Measurements from ENCODE around the gene VWCE. TPM values are rescaled to one million over a fixed set of nuclear protein-coding genes. Genes with fewer than 3 reads are reported as not detected.

The VWCE gene
- total RNA-seq, 4 donors from 2014 or later: 0.31 to 1.5 (median 0.67) TPM

GRCh38 chr11:61337706-61338470 lies 42.8 kb upstream of the VWCE start:
- Histone ChIP-seq H3K27ac (no peak overlapping the region), H3K9me3 (no peaks in the 10 kb centered on the region), H3K4me3 (no peak overlapping the region), H3K36me3 (peaks cover 0 to 16% of the 10 kb centered on the region in 2 donors), H3K27me3 (no peaks in the 10 kb centered on the region), H3K4me1 (peaks cover 6 to 12% of the 10 kb centered on the region in 2 donors)
- intact Hi-C loops (cut with DNase I; ENCODE audit: low total_unique reads) (no loop called here), in situ Hi-C loops (cut with MboI; ENCODE audit: low sequenced_read_pairs in 4 of 4) (loop anchor here (5.0 kb wide), 1 partner anchor 49 kb away; no protein-coding TSS in a partner anchor)
- TF ChIP-seq, protein P1, sequence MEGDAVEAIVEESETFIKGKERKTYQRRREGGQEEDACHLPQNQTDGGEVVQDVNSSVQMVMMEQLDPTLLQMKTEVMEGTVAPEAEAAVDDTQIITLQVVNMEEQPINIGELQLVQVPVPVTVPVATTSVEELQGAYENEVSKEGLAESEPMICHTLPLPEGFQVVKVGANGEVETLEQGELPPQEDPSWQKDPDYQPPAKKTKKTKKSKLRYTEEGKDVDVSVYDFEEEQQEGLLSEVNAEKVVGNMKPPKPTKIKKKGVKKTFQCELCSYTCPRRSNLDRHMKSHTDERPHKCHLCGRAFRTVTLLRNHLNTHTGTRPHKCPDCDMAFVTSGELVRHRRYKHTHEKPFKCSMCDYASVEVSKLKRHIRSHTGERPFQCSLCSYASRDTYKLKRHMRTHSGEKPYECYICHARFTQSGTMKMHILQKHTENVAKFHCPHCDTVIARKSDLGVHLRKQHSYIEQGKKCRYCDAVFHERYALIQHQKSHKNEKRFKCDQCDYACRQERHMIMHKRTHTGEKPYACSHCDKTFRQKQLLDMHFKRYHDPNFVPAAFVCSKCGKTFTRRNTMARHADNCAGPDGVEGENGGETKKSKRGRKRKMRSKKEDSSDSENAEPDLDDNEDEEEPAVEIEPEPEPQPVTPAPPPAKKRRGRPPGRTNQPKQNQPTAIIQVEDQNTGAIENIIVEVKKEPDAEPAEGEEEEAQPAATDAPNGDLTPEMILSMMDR (IDR thresholded peaks at IDR 0.05 in 4 of 5, conservative IDR thresholded peaks at IDR 0.05 in 1 of 5): no peak
- TF ChIP-seq POLR2A (IDR thresholded peaks at IDR 0.05): no peak
- DNase-seq (no peak), ATAC-seq (no peak)

DNA sequence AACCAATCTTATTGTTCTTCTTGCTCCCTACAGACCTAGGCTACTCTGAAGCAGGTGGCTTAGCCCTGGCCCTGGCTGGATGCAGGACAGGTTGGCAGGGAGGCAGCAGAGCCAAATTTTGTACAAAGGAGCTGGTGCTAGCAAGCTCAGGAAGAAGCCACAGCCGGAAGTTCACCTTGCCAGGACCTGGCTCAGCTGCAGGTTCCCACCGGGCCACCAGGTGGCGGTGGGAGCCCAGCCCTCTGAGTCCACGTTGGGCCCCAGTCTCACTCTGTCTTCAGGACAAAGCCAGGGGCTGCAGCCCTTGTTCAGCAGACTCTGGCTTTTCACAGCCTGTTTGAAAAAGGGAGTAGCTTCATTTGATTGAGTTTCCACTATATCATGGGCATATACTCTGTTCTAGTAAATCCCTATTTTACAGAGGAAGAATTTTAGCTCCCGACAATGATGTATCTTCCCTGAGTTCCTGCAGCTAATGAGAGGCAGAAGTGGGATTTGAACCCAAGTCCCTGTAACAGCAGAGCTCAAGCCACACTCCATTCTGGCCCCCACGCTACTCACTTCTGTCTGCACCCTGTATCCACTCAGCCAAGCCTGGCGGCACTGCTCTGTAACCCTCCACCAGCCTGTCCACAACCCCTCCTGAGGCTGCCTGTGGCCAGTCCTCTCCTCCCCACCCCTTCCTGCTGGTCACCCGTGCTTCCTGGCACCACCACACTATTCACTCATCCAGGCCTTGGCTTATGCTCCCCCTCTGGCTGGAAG lies 41.2 kb upstream of the VWCE start:
- peak overlapping the region; percentile 43 to 72 (median 62) for H3K27ac ChIP-seq
- intact Hi-C loops (cut with DNase I; ENCODE audit: low total_unique reads): loop anchor here (1.0 kb wide), 1 partner anchor 49 kb away; no protein-coding TSS in a partner anchor
- no peak for TF ChIP-seq POLR2A (IDR thresholded peaks at IDR 0.05)
- TF ChIP-seq, protein P1 (IDR thresholded peaks at IDR 0.05 in 4 of 5, conservative IDR thresholded peaks at IDR 0.05 in 1 of 5): peak; percentile 93 to 100 (median 98)

DNA sequence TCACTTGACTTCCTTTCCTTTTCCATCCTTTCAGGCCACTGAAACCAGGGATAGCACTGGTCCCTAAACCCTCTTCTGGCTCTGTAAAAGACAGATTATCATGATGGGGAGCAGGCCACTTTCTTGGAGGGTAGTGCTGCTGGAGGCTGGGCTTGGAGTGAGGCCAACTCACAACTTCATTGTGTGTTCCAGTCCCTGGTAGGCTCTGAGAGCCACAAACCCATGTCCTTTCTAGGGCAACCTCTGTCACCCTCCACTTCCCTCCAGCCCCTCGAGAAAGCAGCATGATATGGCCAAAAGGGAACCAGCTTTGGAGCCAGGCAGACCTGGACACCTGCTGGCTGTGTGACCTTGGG lies 40.2 kb upstream of the VWCE start:
- intact Hi-C loops (cut with DNase I; ENCODE audit: low total_unique reads): no loop called here
- Histone ChIP-seq H3K9me3 (no peaks in the 10 kb centered on the region), H3K36me3 (peaks cover 0 to 8% of the 10 kb centered on the region in 2 donors), H3K4me3 (no peak overlapping the region), H3K27ac (peak overlapping the region in 1 of 4 donors; percentile 72), H3K4me1 (peaks cover 25 to 27% of the 10 kb centered on the region in 2 donors), H3K27me3 (no peaks in the 10 kb centered on the region)
- ATAC-seq (no peak), DNase-seq (no peak)
- TF ChIP-seq POLR2A (IDR thresholded peaks at IDR 0.05): no peak
- TF ChIP-seq, protein P1 (IDR thresholded peaks at IDR 0.05 in 4 of 5, conservative IDR thresholded peaks at IDR 0.05 in 1 of 5): no peak
- in situ Hi-C loops (cut with MboI; ENCODE audit: low sequenced_read_pairs in 4 of 4): loop anchor here (5.0 kb wide), 1 partner anchor 52 kb away; no protein-coding TSS in a partner anchor

More for the DNA sequence above, 41.2 kb upstream of the VWCE start:
- Histone ChIP-seq H3K4me3 (no peak overlapping the region), H3K9me3 (no peaks in the 10 kb centered on the region), H3K27me3 (no peaks in the 10 kb centered on the region), H3K36me3 (peaks cover 0 to 8% of the 10 kb centered on the region in 2 donors), H3K4me1 (peaks cover 15 to 24% of the 10 kb centered on the region in 2 donors)
- in situ Hi-C loops (cut with MboI; ENCODE audit: low sequenced_read_pairs in 4 of 4): loop anchor here (5.0 kb wide), 1 partner anchor 51 kb away; no protein-coding TSS in a partner anchor
- peak; percentile 52 to 80 for DNase-seq
- ATAC-seq: peak; percentile 34 to 58

GRCh38 chr11:61334434-61335354 lies 39.6 kb upstream of the VWCE start:
- DNase-seq: no peak
- peak overlapping the region in 2 of 4 donors; percentile 12 to 99 for H3K27ac ChIP-seq
- no peaks in the 10 kb centered on the region for H3K9me3 ChIP-seq
- no peak for ATAC-seq
- no peaks in the 10 kb centered on the region for H3K27me3 ChIP-seq
- peaks cover 27 to 28% of the 10 kb centered on the region in 2 donors for H3K4me1 ChIP-seq
- intact Hi-C loops (cut with DNase I; ENCODE audit: low total_unique reads): no loop called here
- in situ Hi-C loops (cut with MboI; ENCODE audit: low sequenced_read_pairs in 4 of 4): loop anchor here (5.0 kb wide), 1 partner anchor 53 kb away; no protein-coding TSS in a partner anchor
- TF ChIP-seq POLR2A (IDR thresholded peaks at IDR 0.05): no peak
- TF ChIP-seq, protein P1 (IDR thresholded peaks at IDR 0.05 in 4 of 5, conservative IDR thresholded peaks at IDR 0.05 in 1 of 5): no peak
- H3K4me3 ChIP-seq: no peak overlapping the region
- peaks cover 0 to 13% of the 10 kb centered on the region in 2 donors for H3K36me3 ChIP-seq

Data from gastrocnemius medialis (tissue), 4 donors.